Endodermal cell (in vitro differentiated cells): ENCODE measurements around the gene NGDN. TPM values are rescaled to one million over a fixed set of nuclear protein-coding genes. Genes with fewer than 3 reads are reported as not detected.
A peak's percentile ranks its signal among the peaks of the same experiment; 100 is the strongest.

Experiments
- DNase-seq: peaks from one replicate; pipeline ENCODE4 v3.0.0-alpha.2; 2017
- H3K27ac ChIP-seq: 2 replicates; pipeline ENCODE4 v1.5.1; 2013; ENCODE audit warnings: mild to moderate bottlenecking, low read depth, low read length, moderate library complexity
- H3K27me3 ChIP-seq: 2 replicates; pipeline ENCODE4 v1.6.1; 2013; ENCODE audit warnings: mild to moderate bottlenecking, low read length, moderate library complexity; ENCODE audit not compliant: insufficient read depth, control insufficient read depth, poor library complexity, severe bottlenecking
- H3K36me3 ChIP-seq: 2 replicates; pipeline ENCODE4 v1.7.0; 2013; ENCODE audit warnings: mild to moderate bottlenecking, low read length, moderate library complexity; ENCODE audit not compliant: control insufficient read depth, insufficient read depth
- H3K4me1 ChIP-seq: one replicate; pipeline ENCODE4 v1.7.0; 2013; ENCODE audit warnings: low read length; ENCODE audit not compliant: control insufficient read depth, insufficient read depth
- H3K4me3 ChIP-seq: 2 replicates; pipeline ENCODE4 v1.5.1; 2013; ENCODE audit warnings: mild to moderate bottlenecking, low read length, moderate library complexity
- H3K9ac ChIP-seq: 2 replicates; pipeline ENCODE4 v1.6.1; 2013; ENCODE audit warnings: mild to moderate bottlenecking, low read length, moderate library complexity; ENCODE audit not compliant: poor library complexity, severe bottlenecking; ENCODE audit errors: extremely low read depth
- H3K9me3 ChIP-seq: 2 replicates; pipeline ENCODE4 v1.6.1; 2013; ENCODE audit warnings: mild to moderate bottlenecking, low read length, moderate library complexity; ENCODE audit not compliant: control insufficient read depth
- H3K27ac Mint-ChIP-seq: 2 replicates; pipeline ENCODE4 v1.8.0; 2020; ENCODE audit warnings: mixed read lengths
- H3K27me3 Mint-ChIP-seq: 2 replicates; pipeline ENCODE4 v1.8.0; 2021; ENCODE audit warnings: mild to moderate bottlenecking, mixed read lengths; ENCODE audit not compliant: insufficient read depth
- H3K36me3 Mint-ChIP-seq: 2 replicates; pipeline ENCODE4 v1.8.0; 2020; ENCODE audit warnings: low read depth, mixed read lengths
- H3K4me1 Mint-ChIP-seq: 2 replicates; pipeline ENCODE4 v1.8.0; 2020; ENCODE audit warnings: mixed read lengths
- H3K4me3 Mint-ChIP-seq: 2 replicates; pipeline ENCODE4 v1.8.0; 2020; ENCODE audit warnings: mild to moderate bottlenecking, moderate library complexity, mixed read lengths
- H3K9me3 Mint-ChIP-seq: 2 replicates; pipeline ENCODE4 v1.8.0; 2020; ENCODE audit warnings: mild to moderate bottlenecking, mixed read lengths
- WGBS, 2 experiments: methylation state at CpG; one replicate each; pipeline versions ENCODE4 v1.1.5 to v1.1.7; 2013; ENCODE audit warnings: missing lambda C conversion rate in 2 of 2, mixed read lengths in 1 of 2; ENCODE audit not compliant: insufficient coverage in 1 of 2, insufficient read length in 1 of 2; 5-methylcytosine and 5-hydroxymethylcytosine counted together
- total RNA-seq, 2 donors: library from RNA; stranded (reverse); fragmentation: NEBNext Ultra II Directional in 1 of 2; extraction: Animal tissue kit (Norgen Biotek cat#: 25700) in 1 of 2; gene quantifications; 2 replicates in 1 of 2; 3 replicates in 1 of 2; pipeline ENCODE4 v1.2.1, GENCODE V29; 2021
- TF ChIP-seq, protein P1 (sequence below): fragments of 200-600 bp; sonication (generic); conservative IDR thresholded peaks from 2 replicates; pipeline ENCODE4 v1.5.0; 2021; ENCODE audit warnings: antibody characterized with exemption, mild to moderate bottlenecking

Gene NGDN
- total RNA-seq, 2 donors from 2014 or later = 43.2 to 45.3 TPM

DNA sequence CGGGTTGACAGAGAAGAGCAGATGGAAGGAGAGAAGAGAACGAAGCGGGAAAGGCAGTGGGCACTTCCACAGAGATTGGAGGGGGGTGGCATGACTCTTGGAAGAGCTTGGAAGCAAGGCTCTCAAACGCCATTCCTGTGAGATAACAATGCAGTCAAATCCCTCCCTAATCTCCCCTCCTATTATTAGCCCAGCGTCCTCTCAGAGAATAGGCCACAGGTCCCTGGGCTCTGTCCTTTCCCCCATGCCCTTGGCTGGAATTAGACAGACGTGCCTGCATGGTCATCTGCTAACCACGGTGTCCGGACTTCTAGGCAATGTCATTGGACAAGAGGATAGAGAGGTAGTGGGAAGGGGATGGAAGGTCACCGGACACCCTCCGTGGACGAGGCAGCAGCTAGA, 26.1 kb upstream of the NGDN start:
- Histone ChIP-seq H3K4me1 (peaks cover 13% of the 10 kb centered on the region), H3K9ac (no peak overlapping the region), H3K27ac (no peak overlapping the region), H3K9me3 (no peaks in the 10 kb centered on the region), H3K27me3 (no peaks in the 10 kb centered on the region), H3K4me3 (peak overlapping the region; percentile 11), H3K36me3 (no peaks in the 10 kb centered on the region)
- H3K36me3 Mint-ChIP-seq = no peaks in the 10 kb centered on the region
- DNase-seq = no peak
- peak overlapping the region; percentile 12 for H3K4me3 Mint-ChIP-seq
- peaks cover 12% of the 10 kb centered on the region for H3K27me3 Mint-ChIP-seq
- 75 to 80% methylated on average over 4 to 11 of the region's 11 CpGs for WGBS, 2 experiments
- TF ChIP-seq, protein P1, sequence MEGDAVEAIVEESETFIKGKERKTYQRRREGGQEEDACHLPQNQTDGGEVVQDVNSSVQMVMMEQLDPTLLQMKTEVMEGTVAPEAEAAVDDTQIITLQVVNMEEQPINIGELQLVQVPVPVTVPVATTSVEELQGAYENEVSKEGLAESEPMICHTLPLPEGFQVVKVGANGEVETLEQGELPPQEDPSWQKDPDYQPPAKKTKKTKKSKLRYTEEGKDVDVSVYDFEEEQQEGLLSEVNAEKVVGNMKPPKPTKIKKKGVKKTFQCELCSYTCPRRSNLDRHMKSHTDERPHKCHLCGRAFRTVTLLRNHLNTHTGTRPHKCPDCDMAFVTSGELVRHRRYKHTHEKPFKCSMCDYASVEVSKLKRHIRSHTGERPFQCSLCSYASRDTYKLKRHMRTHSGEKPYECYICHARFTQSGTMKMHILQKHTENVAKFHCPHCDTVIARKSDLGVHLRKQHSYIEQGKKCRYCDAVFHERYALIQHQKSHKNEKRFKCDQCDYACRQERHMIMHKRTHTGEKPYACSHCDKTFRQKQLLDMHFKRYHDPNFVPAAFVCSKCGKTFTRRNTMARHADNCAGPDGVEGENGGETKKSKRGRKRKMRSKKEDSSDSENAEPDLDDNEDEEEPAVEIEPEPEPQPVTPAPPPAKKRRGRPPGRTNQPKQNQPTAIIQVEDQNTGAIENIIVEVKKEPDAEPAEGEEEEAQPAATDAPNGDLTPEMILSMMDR = no peak
- H3K4me1 Mint-ChIP-seq = peaks cover 24% of the 10 kb centered on the region
- H3K27ac Mint-ChIP-seq = peak overlapping the region; percentile 68
- no peaks in the 10 kb centered on the region for H3K9me3 Mint-ChIP-seq

DNA sequence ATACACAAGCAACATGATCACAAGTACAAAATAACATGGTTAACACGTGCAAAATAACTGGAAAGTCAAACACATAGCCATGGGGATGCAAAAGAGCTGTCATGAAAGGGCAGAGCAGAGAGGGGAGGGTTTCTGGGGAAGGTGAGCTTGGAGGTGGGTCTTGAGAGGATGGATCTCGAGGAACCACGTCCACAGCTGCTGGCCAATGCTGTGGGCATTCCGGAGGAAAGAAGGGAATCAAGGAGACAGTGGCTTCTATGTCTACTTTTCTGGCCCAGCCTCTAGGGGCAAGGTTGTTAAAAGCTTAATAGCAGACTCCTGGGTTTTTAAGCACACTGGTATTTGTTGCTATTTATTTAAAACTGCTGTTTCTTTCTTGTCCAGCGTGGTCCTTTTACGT, 25.6 kb upstream of the NGDN start:
- no peak overlapping the region for H3K27ac Mint-ChIP-seq
- Histone ChIP-seq H3K27ac (no peak overlapping the region), H3K27me3 (no peaks in the 10 kb centered on the region), H3K4me1 (peaks cover 13% of the 10 kb centered on the region), H3K4me3 (no peak overlapping the region), H3K9me3 (no peaks in the 10 kb centered on the region), H3K36me3 (no peaks in the 10 kb centered on the region), H3K9ac (no peak overlapping the region)
- 88 to 92% methylated on average over 5 to 6 of the region's 6 CpGs for WGBS, 2 experiments
- TF ChIP-seq, protein P1 = peak; percentile 24
- peaks cover 12% of the 10 kb centered on the region for H3K27me3 Mint-ChIP-seq
- DNase-seq = no peak
- no peaks in the 10 kb centered on the region for H3K9me3 Mint-ChIP-seq
- H3K4me1 Mint-ChIP-seq = peaks cover 24% of the 10 kb centered on the region
- H3K4me3 Mint-ChIP-seq = no peak overlapping the region
- H3K36me3 Mint-ChIP-seq = no peaks in the 10 kb centered on the region

DNA sequence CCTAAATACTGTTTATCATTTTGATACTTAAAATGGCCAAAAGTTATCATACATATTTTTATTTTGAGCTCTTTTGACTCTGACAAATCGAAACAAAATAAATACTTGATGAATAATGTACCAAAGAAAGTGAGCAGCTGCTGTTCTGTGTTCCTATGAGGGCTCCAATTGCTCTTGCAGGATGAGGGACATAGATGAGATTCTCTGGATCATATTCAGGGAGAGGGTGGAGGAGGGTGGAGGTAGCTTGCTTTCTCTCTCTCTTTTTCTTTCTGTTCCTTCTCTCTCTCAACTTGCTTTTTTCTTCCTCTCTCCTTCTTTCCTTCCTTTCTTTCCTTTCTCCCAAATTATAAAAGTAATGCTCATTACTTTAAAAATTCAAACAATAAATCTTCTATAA, 25.2 kb upstream of the NGDN start:
- Histone ChIP-seq H3K4me3 (no peak overlapping the region), H3K27me3 (no peaks in the 10 kb centered on the region), H3K9ac (no peak overlapping the region), H3K9me3 (no peaks in the 10 kb centered on the region), H3K36me3 (no peaks in the 10 kb centered on the region), H3K27ac (no peak overlapping the region), H3K4me1 (peaks cover 13% of the 10 kb centered on the region)
- Mint-ChIP-seq H3K9me3 (no peaks in the 10 kb centered on the region), H3K27me3 (peaks cover 12% of the 10 kb centered on the region), H3K4me1 (peaks cover 24% of the 10 kb centered on the region), H3K36me3 (no peaks in the 10 kb centered on the region), H3K27ac (no peak overlapping the region), H3K4me3 (no peak overlapping the region)
- TF ChIP-seq, protein P1 = no peak
- WGBS, 2 experiments = 91% methylated on average over 1 of the region's 1 CpG; no CpG with 5 or more reads in 1 of the 2 experiments
- DNase-seq = no peak
